Right lobe of liver (tissue), 4 donors: ENCODE measurements around the gene CDH4.

Experiments
- POLR2A ChIP-seq: fragments of 450-650 bp; IDR thresholded peaks from one replicate; pipeline ENCODE4 v1.6.1; 2017; ENCODE audit warnings: antibody characterized with exemption, mild to moderate bottlenecking
- TF ChIP-seq, protein P1 (sequence below), 4 donors: fragments of 200-600 bp in 3 of 4; fragments of 450-650 bp in 1 of 4; IDR thresholded peaks; one replicate each; pipeline versions ENCODE4 v1.5.1 to v1.8.0; 2016 to 2022; ENCODE audit warnings: antibody characterized with exemption in 4 of 4, mild to moderate bottlenecking in 2 of 4
- donor health status: DM: no; HTN: no; CAD: no.
- donor health status: DM: no; HTN: no; CAD: no.
- donor health status: DM: no; HTN: yes; CAD: no.

DNA sequence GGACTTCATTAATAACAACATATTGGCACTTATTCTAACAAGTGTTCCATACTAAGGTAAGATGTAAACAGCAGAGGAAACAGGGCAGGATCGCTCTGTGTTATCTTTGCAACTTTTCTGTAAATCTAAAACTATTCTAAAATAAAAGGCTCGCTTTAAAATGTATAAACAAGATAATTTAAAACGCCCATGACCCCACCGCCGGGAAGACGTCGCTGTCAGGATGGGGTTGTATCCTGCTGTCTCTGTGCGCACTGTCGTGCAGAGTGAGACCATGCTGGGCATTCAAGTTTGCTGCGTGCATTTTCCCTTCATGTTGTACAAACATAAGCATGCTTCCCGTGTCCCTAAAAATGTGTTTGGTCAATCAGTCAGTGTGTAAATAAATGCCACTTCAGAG, 255.7 kb downstream of the CDH4 start:
- TF ChIP-seq, protein P1, sequence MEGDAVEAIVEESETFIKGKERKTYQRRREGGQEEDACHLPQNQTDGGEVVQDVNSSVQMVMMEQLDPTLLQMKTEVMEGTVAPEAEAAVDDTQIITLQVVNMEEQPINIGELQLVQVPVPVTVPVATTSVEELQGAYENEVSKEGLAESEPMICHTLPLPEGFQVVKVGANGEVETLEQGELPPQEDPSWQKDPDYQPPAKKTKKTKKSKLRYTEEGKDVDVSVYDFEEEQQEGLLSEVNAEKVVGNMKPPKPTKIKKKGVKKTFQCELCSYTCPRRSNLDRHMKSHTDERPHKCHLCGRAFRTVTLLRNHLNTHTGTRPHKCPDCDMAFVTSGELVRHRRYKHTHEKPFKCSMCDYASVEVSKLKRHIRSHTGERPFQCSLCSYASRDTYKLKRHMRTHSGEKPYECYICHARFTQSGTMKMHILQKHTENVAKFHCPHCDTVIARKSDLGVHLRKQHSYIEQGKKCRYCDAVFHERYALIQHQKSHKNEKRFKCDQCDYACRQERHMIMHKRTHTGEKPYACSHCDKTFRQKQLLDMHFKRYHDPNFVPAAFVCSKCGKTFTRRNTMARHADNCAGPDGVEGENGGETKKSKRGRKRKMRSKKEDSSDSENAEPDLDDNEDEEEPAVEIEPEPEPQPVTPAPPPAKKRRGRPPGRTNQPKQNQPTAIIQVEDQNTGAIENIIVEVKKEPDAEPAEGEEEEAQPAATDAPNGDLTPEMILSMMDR (IDR thresholded peaks at IDR 0.05): no peak
- no peak for TF ChIP-seq POLR2A
